Measurements from ENCODE around the gene TBC1D10A. TPM values are rescaled to one million over a fixed set of nuclear protein-coding genes. Genes with fewer than 3 reads are reported as not detected.
A peak's percentile ranks its signal among the peaks of the same experiment; 100 is the strongest.
"Not testable (repeated sequence)": the region's sequence is repeated elsewhere in the genome, so short reads cannot be mapped to it uniquely, and the experiment has no call there.

Gene TBC1D10A
- total RNA-seq, 2 experiments from 2014 or later = 32.2 to 48.1 TPM

GRCh38 chr22:30357650-30358215 is 31.0 kb upstream of the TBC1D10A start:
- no peak overlapping the region for H3K27ac Mint-ChIP-seq
- peaks cover 16% of the 10 kb centered on the region for H3K36me3 Mint-ChIP-seq
- CTCF ChIA-PET = interaction anchor here (7.4 kb wide), 1 partner anchor 69 kb away, joined by 58 read pairs; the partner anchor contains the start of gene CASTOR1
- H3K4me1 Mint-ChIP-seq = peaks cover 41% of the 10 kb centered on the region
- no peaks in the 10 kb centered on the region for H3K9me3 Mint-ChIP-seq (ENCODE audit: low read depth)
- ATAC-seq (no peak), DNase-seq (no peak)
- peak overlapping the region; percentile 85 for H3K4me3 Mint-ChIP-seq
- H3K27me3 Mint-ChIP-seq = no peaks in the 10 kb centered on the region

- Mint-ChIP-seq H3K4me3 (peak overlapping the region; percentile 85), H3K9me3 (ENCODE audit: low read depth) (no peaks in the 10 kb centered on the region), H3K36me3 (peaks cover 21% of the 10 kb centered on the region), H3K27me3 (no peaks in the 10 kb centered on the region), H3K27ac (peak overlapping the region; percentile 74), H3K4me1 (peaks cover 45% of the 10 kb centered on the region)
- DNase-seq = no peak
- CTCF ChIA-PET = interaction anchor here (0.6 to 7.4 kb wide), 7 partner anchors 24 to 72 kb away, joined by 3 to 58 read pairs (median 3); partner anchors contain the start of genes CASTOR1 and RNF215
- ATAC-seq = no peak
These were observed 30.5 kb upstream of the TBC1D10A start for GRCh38 chr22:30357236-30357570.

- ATAC-seq = peak; percentile 91
- Mint-ChIP-seq H3K4me3 (peak within 1 kb of the TSS; percentile 85), H3K27ac (peak within 1 kb of the TSS; percentile 91), H3K4me1 (peaks cover 43% of the 10 kb centered on the region), H3K36me3 (peaks cover 27% of the 10 kb centered on the region), H3K27me3 (no peaks in the 10 kb centered on the region), H3K9me3 (ENCODE audit: low read depth) (no peaks in the 10 kb centered on the region)
- CTCF ChIA-PET = interaction anchor here (0.6 to 7.4 kb wide), 12 partner anchors 12 to 101 kb away, joined by 3 to 58 read pairs (median 3); partner anchors contain the start of genes CASTOR1 and RNF215
- DNase-seq = peak; percentile 96
These were observed 29.9 kb upstream of the TBC1D10A start, which contains the start of the genes CCDC157 and SF3A1 for GRCh38 chr22:30356449-30357235. CCDC157 (plus strand) TSS chr22:30357007; CDS start chr22:30366001, 8,994 bp downstream. SF3A1 (minus strand) TSS chr22:30356894; CDS start chr22:30356792, 102 bp downstream.

- H3K9me3 Mint-ChIP-seq (ENCODE audit: low read depth) = no peaks in the 10 kb centered on the region
- H3K27me3 Mint-ChIP-seq = no peaks in the 10 kb centered on the region
- peak overlapping the region; percentile 61 for H3K27ac Mint-ChIP-seq
- no peak for ATAC-seq
- H3K4me3 Mint-ChIP-seq = no peak overlapping the region
- DNase-seq = no peak
- H3K36me3 Mint-ChIP-seq = peaks cover 40% of the 10 kb centered on the region
- H3K4me1 Mint-ChIP-seq = peaks cover 49% of the 10 kb centered on the region
- CTCF ChIA-PET = interaction anchor here (0.6 to 7.4 kb wide), 2 partner anchors 66 to 97 kb away, joined by 3 to 58 read pairs; partner anchors contain the start of gene CASTOR1
These were observed 27.9 kb upstream of the TBC1D10A start for GRCh38 chr22:30354644-30355043.

- Mint-ChIP-seq H3K4me3 (no peak overlapping the region), H3K27me3 (no peaks in the 10 kb centered on the region), H3K4me1 (peaks cover 64% of the 10 kb centered on the region), H3K36me3 (peaks cover 55% of the 10 kb centered on the region), H3K27ac (no peak overlapping the region), H3K9me3 (ENCODE audit: low read depth) (no peaks in the 10 kb centered on the region)
- CTCF ChIA-PET = interaction anchor here (1.5 to 1.8 kb wide), 3 partner anchors 24 to 64 kb away, joined by 4 read pairs; partner anchors contain the start of genes CASTOR1 and TBC1D10A
- ATAC-seq (no peak), DNase-seq (no peak)
These were observed 24.5 kb upstream of the TBC1D10A start for GRCh38 chr22:30351226-30351625.

- Mint-ChIP-seq H3K4me3 (peak overlapping the region; percentile 16), H3K27me3 (no peaks in the 10 kb centered on the region), H3K9me3 (ENCODE audit: low read depth) (no peaks in the 10 kb centered on the region), H3K27ac (peak overlapping the region; percentile 76), H3K4me1 (peaks cover 56% of the 10 kb centered on the region), H3K36me3 (peaks cover 68% of the 10 kb centered on the region)
- ATAC-seq (no peak), DNase-seq (no peak)
- CTCF ChIA-PET = no interaction called here
These were observed 22.1 kb upstream of the TBC1D10A start for GRCh38 chr22:30348809-30349208.

GRCh38 chr22:30348404-30348803 is 21.7 kb upstream of the TBC1D10A start:
- no peak for DNase-seq
- CTCF ChIA-PET = interaction anchor here (0.6 to 1.4 kb wide), 2 partner anchors 22 to 61 kb away, joined by 3 to 5 read pairs; partner anchors contain the start of gene TBC1D10A
- Mint-ChIP-seq H3K36me3 (peaks cover 70% of the 10 kb centered on the region), H3K4me3 (peak overlapping the region; percentile 16), H3K27ac (peak overlapping the region; percentile 76), H3K9me3 (ENCODE audit: low read depth) (no peaks in the 10 kb centered on the region), H3K27me3 (no peaks in the 10 kb centered on the region), H3K4me1 (peaks cover 56% of the 10 kb centered on the region)
- ATAC-seq = peak; percentile 29

- no peaks in the 10 kb centered on the region for H3K9me3 Mint-ChIP-seq (ENCODE audit: low read depth)
- peaks cover 73% of the 10 kb centered on the region for H3K36me3 Mint-ChIP-seq
- peak; percentile 54 for ATAC-seq
- no peaks in the 10 kb centered on the region for H3K27me3 Mint-ChIP-seq
- H3K4me1 Mint-ChIP-seq = peaks cover 50% of the 10 kb centered on the region
- no peak for DNase-seq
- H3K4me3 Mint-ChIP-seq = peak overlapping the region; percentile 3
- CTCF ChIA-PET = interaction anchor here (1.0 to 1.7 kb wide), 5 partner anchors 17 to 59 kb away, joined by 3 to 9 read pairs (median 5); partner anchors contain the start of genes RNF215 and TBC1D10A
- peak overlapping the region; percentile 76 for H3K27ac Mint-ChIP-seq
These were observed 20.6 kb upstream of the TBC1D10A start for GRCh38 chr22:30347255-30347892.

GRCh38 chr22:30344447-30345200 is 17.9 kb upstream of the TBC1D10A start:
- H3K36me3 Mint-ChIP-seq = peaks cover 75% of the 10 kb centered on the region
- H3K9me3 Mint-ChIP-seq (ENCODE audit: low read depth) = no peaks in the 10 kb centered on the region
- H3K27ac Mint-ChIP-seq = peak overlapping the region; percentile 68
- no peak overlapping the region for H3K4me3 Mint-ChIP-seq
- H3K27me3 Mint-ChIP-seq = no peaks in the 10 kb centered on the region
- CTCF ChIA-PET = interaction anchor here (0.8 to 1.3 kb wide), 2 partner anchors 19 to 236 kb away, joined by 3 to 4 read pairs; no protein-coding TSS in a partner anchor
- ATAC-seq (no peak), DNase-seq (peak; percentile 51)
- peaks cover 39% of the 10 kb centered on the region for H3K4me1 Mint-ChIP-seq

- no peak for DNase-seq
- no peak for ATAC-seq
- H3K9me3 Mint-ChIP-seq (ENCODE audit: low read depth) = no peaks in the 10 kb centered on the region
- H3K4me3 Mint-ChIP-seq = no peak overlapping the region
- H3K27ac Mint-ChIP-seq = no peak overlapping the region
- H3K4me1 Mint-ChIP-seq = peaks cover 11% of the 10 kb centered on the region
- no peaks in the 10 kb centered on the region for H3K27me3 Mint-ChIP-seq
- peaks cover 90% of the 10 kb centered on the region for H3K36me3 Mint-ChIP-seq
- CTCF ChIA-PET = interaction anchor here (0.5 to 1.9 kb wide), 4 partner anchors 9 to 53 kb away, joined by 3 to 5 read pairs (median 4); partner anchors contain the start of gene CASTOR1
These were observed 14.4 kb upstream of the TBC1D10A start for GRCh38 chr22:30340911-30341685.

- peaks cover 14% of the 10 kb centered on the region for H3K4me1 Mint-ChIP-seq
- no peaks in the 10 kb centered on the region for H3K9me3 Mint-ChIP-seq (ENCODE audit: low read depth)
- DNase-seq (no peak), ATAC-seq (no peak)
- no peaks in the 10 kb centered on the region for H3K27me3 Mint-ChIP-seq
- H3K4me3 Mint-ChIP-seq = no peak overlapping the region
- H3K27ac Mint-ChIP-seq = no peak overlapping the region
- CTCF ChIA-PET = interaction anchor here (0.8 to 1.9 kb wide), 2 partner anchors 42 to 51 kb away, joined by 3 to 4 read pairs; no protein-coding TSS in a partner anchor
- H3K36me3 Mint-ChIP-seq = peaks cover 89% of the 10 kb centered on the region
These were observed 12.1 kb upstream of the TBC1D10A start for GRCh38 chr22:30338802-30339201.

- H3K27ac Mint-ChIP-seq; DNase-seq; H3K4me3 Mint-ChIP-seq; H3K9me3 Mint-ChIP-seq (ENCODE audit: low read depth); ATAC-seq; H3K27me3 Mint-ChIP-seq: not testable (repeated sequence)
- CTCF ChIA-PET = interaction anchor here (1.9 kb wide), 1 partner anchor 51 kb away, joined by 4 read pairs; no protein-coding TSS in a partner anchor
- peaks cover 88% of the 10 kb centered on the region for H3K36me3 Mint-ChIP-seq
- peaks cover 18% of the 10 kb centered on the region for H3K4me1 Mint-ChIP-seq
These were observed 11.6 kb upstream of the TBC1D10A start for GRCh38 chr22:30338341-30338740.

Data from activated CD8-positive, alpha-beta memory T cell treated with anti-CD3 and anti-CD28 coated beads, Interleukin-2, amount 10 ng/mL, durations not matched to agents 7 days and 5 days (primary cell).